DND-41 (cell line): ENCODE results near the gene CKS1B.

Source experiments
- ATAC-seq: fragments of 200-7000 bp; cut with Tn5 transposase; 3 replicates; pipeline ENCODE4 v1.9.1; 2021; ENCODE audit warnings: low read depth; ENCODE audit not compliant: insufficient read depth
- DNase-seq: peaks from one replicate; pipeline ENCODE4 v3.0.0-alpha.2; 2020
- H2AFZ ChIP-seq: 2 replicates; pipeline ENCODE4 v1.6.0; 2012; ENCODE audit warnings: low read depth, low read length
- H3K27ac ChIP-seq: 2 replicates; pipeline ENCODE4 v1.5.1; 2012; ENCODE audit warnings: low read length, inconsistent platforms
- H3K27me3 ChIP-seq: fragments of 200-600 bp; sonication (generic); 2 replicates; pipeline ENCODE4 v1.6.0; 2012; ENCODE audit warnings: low read length, mild to moderate bottlenecking, inconsistent platforms; ENCODE audit not compliant: insufficient read depth, poor library complexity
- H3K36me3 ChIP-seq: 2 replicates; pipeline ENCODE4 v1.5.1; 2012; ENCODE audit warnings: low read length, inconsistent platforms; ENCODE audit not compliant: insufficient read depth
- H3K4me1 ChIP-seq: 2 replicates; pipeline ENCODE4 v1.5.1; 2012; ENCODE audit warnings: mild to moderate bottlenecking, low read length; ENCODE audit not compliant: insufficient read depth
- H3K4me2 ChIP-seq: 2 replicates; pipeline ENCODE4 v1.6.0; 2012; ENCODE audit warnings: mild to moderate bottlenecking, moderate library complexity, low read length, inconsistent platforms; ENCODE audit not compliant: insufficient read depth
- H3K4me3 ChIP-seq, 2 experiments: fragments of 200-600 bp in 1 of 2; shearing (Covaris generic) in 1 of 2; 2 replicates each; pipeline ENCODE4 v1.5.1; 2012 to 2016; ENCODE audit warnings: inconsistent platforms in 2 of 2, low read length in 2 of 2, mild to moderate bottlenecking in 2 of 2, low read depth in 1 of 2, moderate library complexity in 1 of 2
- H3K79me2 ChIP-seq: 2 replicates; pipeline ENCODE4 v1.6.0; 2012; ENCODE audit warnings: low read length, inconsistent platforms; ENCODE audit not compliant: insufficient read depth
- H3K9ac ChIP-seq: 2 replicates; pipeline ENCODE4 v1.6.0; 2012; ENCODE audit warnings: low read depth, mild to moderate bottlenecking, inconsistent platforms, low read length, moderate library complexity
- H3K9me3 ChIP-seq: 2 replicates; pipeline ENCODE4 v1.5.1; 2012; ENCODE audit warnings: low read length, moderate library complexity, mild to moderate bottlenecking, inconsistent platforms; ENCODE audit not compliant: insufficient read depth, severe bottlenecking
- H4K20me1 ChIP-seq: 2 replicates; pipeline ENCODE4 v1.6.0; 2012; ENCODE audit warnings: low read length; ENCODE audit not compliant: insufficient read depth
- EZH2 ChIP-seq: IDR thresholded peaks from 3 replicates; pipeline ENCODE4 v1.6.1; 2012; ENCODE audit warnings: borderline replicate concordance, low read depth, mild to moderate bottlenecking, moderate library complexity, low read length, inconsistent platforms; ENCODE audit not compliant: severe bottlenecking
- TF ChIP-seq, protein P1 (sequence below): IDR thresholded peaks from 2 replicates; pipeline ENCODE4 v1.5.1; 2012; ENCODE audit warnings: borderline replicate concordance, low read length, moderate library complexity, mild to moderate bottlenecking; ENCODE audit not compliant: poor library complexity, severe bottlenecking; ENCODE audit errors: extremely low read depth

Gene CKS1B

DNA sequence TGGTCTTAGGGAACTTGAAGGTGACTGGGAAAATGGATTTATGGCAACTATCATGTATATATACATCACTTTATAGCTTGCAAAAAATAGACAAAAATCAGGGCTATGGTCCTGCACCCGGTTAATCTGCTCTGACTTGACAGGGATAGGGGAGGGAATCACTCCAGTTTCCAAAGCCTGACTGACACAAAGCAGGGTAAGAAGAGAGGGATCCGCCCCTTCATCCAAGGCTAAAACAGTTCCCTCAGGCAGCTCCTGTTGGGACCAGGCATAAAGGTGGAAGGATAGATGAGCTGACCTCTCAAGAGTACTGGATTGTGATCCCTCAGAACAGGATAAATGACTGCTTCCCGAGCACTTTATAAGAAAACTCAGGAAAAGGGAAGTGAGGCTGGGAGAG, 19.9 kb upstream of the CKS1B start:
- no peak for ATAC-seq
- peaks cover 29% of the 10 kb centered on the region for H3K79me2 ChIP-seq
- peaks cover 16% of the 10 kb centered on the region for H4K20me1 ChIP-seq
- H2AFZ ChIP-seq: no peak overlapping the region
- peaks cover 26% of the 10 kb centered on the region for H3K36me3 ChIP-seq
- TF ChIP-seq, protein P1, sequence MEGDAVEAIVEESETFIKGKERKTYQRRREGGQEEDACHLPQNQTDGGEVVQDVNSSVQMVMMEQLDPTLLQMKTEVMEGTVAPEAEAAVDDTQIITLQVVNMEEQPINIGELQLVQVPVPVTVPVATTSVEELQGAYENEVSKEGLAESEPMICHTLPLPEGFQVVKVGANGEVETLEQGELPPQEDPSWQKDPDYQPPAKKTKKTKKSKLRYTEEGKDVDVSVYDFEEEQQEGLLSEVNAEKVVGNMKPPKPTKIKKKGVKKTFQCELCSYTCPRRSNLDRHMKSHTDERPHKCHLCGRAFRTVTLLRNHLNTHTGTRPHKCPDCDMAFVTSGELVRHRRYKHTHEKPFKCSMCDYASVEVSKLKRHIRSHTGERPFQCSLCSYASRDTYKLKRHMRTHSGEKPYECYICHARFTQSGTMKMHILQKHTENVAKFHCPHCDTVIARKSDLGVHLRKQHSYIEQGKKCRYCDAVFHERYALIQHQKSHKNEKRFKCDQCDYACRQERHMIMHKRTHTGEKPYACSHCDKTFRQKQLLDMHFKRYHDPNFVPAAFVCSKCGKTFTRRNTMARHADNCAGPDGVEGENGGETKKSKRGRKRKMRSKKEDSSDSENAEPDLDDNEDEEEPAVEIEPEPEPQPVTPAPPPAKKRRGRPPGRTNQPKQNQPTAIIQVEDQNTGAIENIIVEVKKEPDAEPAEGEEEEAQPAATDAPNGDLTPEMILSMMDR: no peak
- no peak for TF ChIP-seq EZH2
- H3K27me3 ChIP-seq: no peaks in the 10 kb centered on the region
- peaks cover 54% of the 10 kb centered on the region for H3K4me1 ChIP-seq
- no peak for DNase-seq
- peak overlapping the region; percentile 88 for H3K27ac ChIP-seq
- H3K4me3 ChIP-seq: peak overlapping the region in 1 of 2 experiments; percentile 82; a peak in 2 of 4 replicates
- H3K9ac ChIP-seq: peak overlapping the region; percentile 64
- H3K4me2 ChIP-seq: peak overlapping the region; percentile 88
- H3K9me3 ChIP-seq: no peaks in the 10 kb centered on the region

DNA sequence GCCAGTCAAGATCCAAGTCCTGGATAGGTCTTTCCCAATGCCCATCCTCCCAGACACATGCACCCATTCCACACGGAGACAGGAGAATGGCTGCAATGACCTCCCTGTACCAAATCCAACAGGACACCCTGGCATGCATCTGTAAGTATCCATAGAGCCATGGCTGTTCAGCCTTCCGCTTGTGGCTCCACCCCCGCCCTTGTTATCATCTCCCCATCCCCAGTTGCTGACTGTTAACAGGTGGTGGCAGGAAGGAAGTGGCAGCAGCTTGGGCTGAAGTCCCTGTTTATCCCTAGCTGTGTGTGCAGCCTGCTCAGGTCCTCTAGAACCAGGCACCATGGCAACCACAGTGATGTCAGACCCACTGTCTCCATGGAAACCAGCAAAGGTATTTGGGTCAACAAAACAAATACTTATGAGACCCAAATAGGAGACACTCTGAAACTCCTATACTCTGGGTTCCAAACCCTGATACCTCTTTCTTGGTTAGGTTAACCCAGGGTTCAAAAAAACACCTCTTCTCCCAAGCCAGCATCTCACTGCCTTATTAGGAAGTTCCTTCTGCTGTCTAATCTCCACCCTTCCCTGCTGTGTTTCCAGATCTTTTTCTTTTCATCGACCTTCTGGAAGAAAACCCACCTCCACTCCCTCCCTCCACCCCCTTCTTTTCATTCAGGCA, 19.3 kb upstream of the CKS1B start:
- peak; percentile 90 for ATAC-seq
- peaks cover 19% of the 10 kb centered on the region for H4K20me1 ChIP-seq
- peaks cover 33% of the 10 kb centered on the region for H3K79me2 ChIP-seq
- H3K9ac ChIP-seq: peak overlapping the region; percentile 64
- peaks cover 59% of the 10 kb centered on the region for H3K4me1 ChIP-seq
- H3K36me3 ChIP-seq: peaks cover 28% of the 10 kb centered on the region
- no peak for TF ChIP-seq EZH2
- no peaks in the 10 kb centered on the region for H3K9me3 ChIP-seq
- H3K4me3 ChIP-seq: peak overlapping the region; percentile 52 to 82
- no peaks in the 10 kb centered on the region for H3K27me3 ChIP-seq
- peak overlapping the region; percentile 82 for H2AFZ ChIP-seq
- peak; percentile 89 for DNase-seq
- peak overlapping the region; percentile 88 for H3K27ac ChIP-seq
- H3K4me2 ChIP-seq: peak overlapping the region; percentile 88

DNA sequence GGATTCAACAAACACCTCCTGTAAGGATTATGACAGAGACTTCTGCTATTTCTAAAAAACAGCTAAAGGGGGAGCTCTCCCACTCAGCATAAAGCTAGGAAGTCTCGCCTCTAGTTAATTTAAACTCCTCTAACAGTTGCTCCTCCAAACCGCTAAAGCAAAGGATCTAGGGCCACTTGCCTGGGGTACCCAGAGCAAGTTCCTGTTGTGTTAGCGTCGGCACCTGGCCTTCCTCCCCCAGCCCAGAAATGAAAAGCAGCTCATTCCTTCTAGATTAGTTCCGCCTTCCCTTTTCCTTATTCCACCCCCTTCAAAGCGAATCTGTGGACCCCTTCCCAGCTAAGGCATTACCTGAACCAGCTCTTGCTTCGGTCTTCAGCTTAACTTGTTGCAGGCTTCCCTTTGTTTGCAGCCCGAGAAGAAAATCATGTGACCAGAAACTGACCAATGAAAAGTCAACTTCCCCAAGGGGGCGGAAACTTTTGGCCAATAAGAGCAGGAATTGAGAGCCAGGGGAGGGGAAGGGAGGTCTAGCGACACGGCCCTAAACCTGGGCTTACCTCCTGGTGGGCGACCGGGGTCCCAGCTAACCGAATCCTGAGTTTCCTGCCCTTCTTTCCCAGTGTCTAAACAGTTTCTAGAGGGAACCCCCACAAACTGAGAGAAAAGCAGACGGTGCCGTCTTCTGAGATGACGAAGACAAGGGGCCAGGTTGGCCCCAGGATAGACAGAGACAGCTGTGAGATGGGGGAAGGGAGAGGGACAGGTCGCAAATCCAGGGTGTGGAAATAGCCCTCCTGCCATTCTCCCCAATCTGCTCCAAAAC, 18.6 kb upstream of the CKS1B start, which contains the start of gene PBXIP1:
TSS of gene PBXIP1 (minus strand) at position 382 of the 826 bp plus-strand sequence. CDS start 2,378 bp downstream, outside the sequence.
- Histone ChIP-seq H3K79me2 (peaks cover 40% of the 10 kb centered on the region), H3K4me2 (peak within 1 kb of the TSS; percentile 88), H2AFZ (peak within 1 kb of the TSS; percentile 82), H3K27me3 (no peaks in the 10 kb centered on the region), H3K4me3 (peak within 1 kb of the TSS; percentile 52 to 82), H3K9me3 (no peaks in the 10 kb centered on the region), H3K27ac (peak within 1 kb of the TSS; percentile 88), H4K20me1 (peaks cover 24% of the 10 kb centered on the region), H3K9ac (peak within 1 kb of the TSS; percentile 64), H3K36me3 (peaks cover 21% of the 10 kb centered on the region), H3K4me1 (peaks cover 66% of the 10 kb centered on the region)
- DNase-seq (peak; percentile 92), ATAC-seq (peak; percentile 77)
- TF ChIP-seq EZH2: no peak
- TF ChIP-seq, protein P1: peak; percentile 53
